DMS53 treated with DMSO at 0.1 percent for 48 hours (cell line): ENCODE results near the gene PDLIM3.
"Not testable (repeated sequence)": the region's sequence is repeated elsewhere in the genome, so short reads cannot be mapped to it uniquely, and the experiment has no call there.

Source experiments
- DNase-seq: peaks from one replicate; lab custom pipeline; 2025; ENCODE audit not compliant: unreplicated experiment; lab: John Stamatoyannopoulos, UW

Gene PDLIM3

DNA sequence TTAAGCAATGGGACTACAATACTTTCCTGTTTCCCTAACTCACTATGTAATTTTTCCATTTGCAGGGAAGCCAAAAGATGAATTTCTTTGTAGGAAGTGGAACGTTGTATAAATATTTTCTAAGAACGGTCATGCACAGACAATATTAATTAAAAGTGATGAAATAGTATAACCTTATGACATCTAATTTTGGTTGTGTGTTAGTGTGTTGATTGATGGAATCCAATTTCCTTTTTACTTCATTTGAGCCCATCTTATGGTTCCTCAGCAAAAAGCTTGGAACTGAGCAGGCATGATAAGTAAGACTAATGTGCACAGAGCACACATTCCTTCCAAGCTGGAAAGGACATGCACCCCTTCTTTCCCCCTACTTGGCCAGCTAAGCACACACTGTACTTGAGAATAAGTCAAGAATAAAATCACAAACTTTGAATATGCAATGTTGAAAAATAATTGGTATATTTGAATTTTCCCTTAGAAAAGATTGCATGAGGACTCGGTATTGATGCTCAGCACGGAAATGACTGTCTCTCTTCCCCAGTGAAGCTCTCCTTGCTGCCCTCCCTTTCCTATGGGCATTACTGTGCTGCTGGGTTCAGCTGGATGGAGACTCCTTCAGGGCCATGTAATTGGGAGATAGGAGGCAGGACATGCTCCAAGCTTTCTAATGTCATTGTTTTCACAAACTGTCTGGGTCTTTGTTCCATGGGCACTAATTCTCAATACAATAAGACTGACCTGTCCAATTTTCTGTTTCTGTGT, 19.2 kb upstream of the PDLIM3 start:
- no peak for DNase-seq

DNA sequence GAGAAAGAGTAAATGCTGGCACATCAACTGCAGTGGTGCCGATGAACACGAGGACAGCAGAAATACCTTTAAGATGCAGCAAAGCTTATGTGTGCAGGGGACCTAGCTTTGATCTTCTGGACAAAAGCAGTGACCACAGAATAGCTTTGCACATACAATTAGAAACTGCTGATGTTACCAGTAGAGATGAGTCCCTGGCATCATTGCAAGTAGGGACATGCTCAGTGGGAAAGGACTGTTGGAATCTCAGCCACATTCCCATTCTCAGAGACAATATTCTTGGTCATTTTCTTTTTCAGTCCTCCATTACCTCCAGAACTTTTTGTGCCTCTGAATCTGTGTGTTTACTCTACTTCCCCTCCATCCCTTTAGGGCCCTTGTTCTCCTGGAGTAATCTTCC, 16.9 kb upstream of the PDLIM3 start:
- no peak for DNase-seq

DNA sequence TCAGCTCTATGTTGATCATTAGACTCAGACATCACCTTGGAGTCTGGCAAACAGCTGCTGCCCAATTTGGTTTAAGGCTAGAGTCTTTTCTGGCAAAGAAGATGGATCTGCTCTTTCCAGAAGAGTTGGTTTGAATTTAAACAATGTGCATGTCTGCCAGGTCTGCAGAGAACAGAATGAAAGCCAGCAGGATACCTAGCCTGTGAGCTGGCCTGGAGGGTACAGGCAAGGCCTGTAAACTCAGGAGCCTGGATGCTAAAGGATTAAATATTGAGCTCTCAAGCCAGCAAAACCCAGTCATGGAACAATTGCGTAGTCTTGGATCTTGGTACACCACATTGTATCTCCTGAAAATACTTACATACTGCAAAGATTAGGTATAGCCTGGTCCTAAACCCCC, 15.6 kb upstream of the PDLIM3 start:
- no peak for DNase-seq

GRCh38 chr4:185549095-185549639, 13.9 kb upstream of the PDLIM3 start:
- no peak for DNase-seq

DNA sequence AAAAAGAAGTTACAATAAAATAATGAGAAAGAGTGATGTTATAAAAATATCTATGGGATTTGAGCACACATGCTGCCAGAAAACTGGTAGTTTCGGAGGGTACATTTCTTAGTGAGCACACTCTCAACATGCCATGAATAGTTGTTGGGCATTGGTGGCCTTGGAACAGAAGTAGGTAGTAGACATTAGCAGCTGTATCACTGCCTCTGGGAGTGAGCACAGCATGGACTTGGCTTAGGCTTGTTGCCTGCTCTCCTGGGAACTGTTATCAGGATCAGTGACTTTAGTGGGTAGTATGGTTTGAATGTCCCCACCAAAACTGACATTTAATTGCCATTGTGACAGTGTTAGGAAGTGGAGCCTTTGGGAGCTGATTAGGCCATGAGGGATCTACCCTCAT, 13.3 kb upstream of the PDLIM3 start:
- no peak for DNase-seq

GRCh38 chr4:185546335-185546734, 11.0 kb upstream of the PDLIM3 start:
- no peak for DNase-seq

DNA sequence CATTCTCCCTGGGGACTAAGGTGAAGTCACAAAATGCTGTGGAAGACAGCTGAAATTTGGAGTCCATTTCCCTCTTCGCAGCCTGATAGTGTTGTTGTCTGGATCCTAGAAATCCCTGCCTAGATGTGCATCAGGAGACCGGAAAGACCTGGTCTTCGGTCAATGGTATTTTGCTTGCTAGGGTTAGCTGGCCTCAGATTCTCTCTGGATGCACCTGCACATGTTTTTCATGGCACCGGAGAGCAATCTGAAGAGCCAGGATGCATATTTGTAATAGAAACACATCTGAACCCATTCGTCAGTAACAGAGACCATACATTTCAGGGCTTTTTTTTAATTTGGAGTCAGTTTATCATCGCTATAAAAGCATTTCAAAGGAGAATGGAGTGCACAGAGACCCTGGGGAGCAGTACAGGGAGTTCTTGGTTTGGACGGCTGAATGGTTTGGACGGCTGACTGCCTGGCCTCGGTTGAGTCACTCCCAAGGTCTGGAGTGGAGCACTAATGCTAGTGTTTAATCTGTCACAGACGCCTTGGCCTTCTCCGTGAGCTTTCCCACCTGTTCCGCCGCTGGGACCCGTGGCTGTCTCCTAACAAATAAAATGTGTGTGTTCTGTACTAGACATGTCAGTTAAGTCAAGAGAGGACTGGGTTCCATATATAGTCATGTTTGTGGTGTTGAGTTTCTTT, 7.5 kb upstream of the PDLIM3 start:
- DNase-seq, result no peak

- DNase-seq, result no peak
Measured at GRCh38 chr4:185541251-185541727, 6.0 kb upstream of the PDLIM3 start.

- DNase-seq, result no peak
Measured at GRCh38 chr4:185540487-185541120, 5.3 kb upstream of the PDLIM3 start.

DNA sequence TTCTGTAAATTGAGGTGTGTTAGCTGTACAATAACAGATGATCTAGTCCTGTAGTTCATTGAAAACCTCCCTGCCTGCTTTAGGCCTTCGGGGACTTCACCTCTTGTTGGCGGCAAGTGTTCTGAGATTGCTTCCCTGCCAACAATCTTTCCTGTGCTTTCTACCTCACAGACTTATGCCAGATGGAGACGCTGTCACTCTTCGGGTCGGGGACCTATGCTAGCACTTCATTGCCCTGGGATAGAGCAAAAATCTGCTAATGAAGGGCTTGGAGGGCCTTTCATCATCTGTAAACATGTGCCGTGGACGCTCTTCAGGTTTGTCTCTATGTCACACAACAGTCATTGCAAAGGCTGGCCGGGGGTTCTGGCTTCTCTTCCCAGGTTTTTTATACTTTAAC, 4.7 kb upstream of the PDLIM3 start:
- DNase-seq, result no peak

GRCh38 chr4:185538806-185539205, 3.5 kb upstream of the PDLIM3 start:
- DNase-seq, result no peak

DNA sequence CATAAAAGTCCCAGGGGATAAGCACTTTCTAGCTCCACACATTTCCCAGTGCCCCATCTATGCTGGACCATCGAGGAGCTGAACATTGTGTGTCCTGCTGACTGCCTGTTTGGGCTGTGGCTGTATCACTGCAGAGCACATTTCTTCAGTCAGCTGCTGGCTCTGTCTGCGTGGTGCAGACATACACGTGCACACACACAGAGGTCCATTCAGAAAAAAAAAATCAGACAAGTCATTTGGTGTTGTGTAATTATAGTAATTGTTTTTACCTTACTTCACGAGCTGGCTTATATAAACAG, 1.1 kb upstream of the PDLIM3 start:
- no peak for DNase-seq

- DNase-seq, result peak; percentile 36
Measured at GRCh38 chr4:185535612-185536410, 504 bp upstream of the PDLIM3 start.

- no peak for DNase-seq
Measured at GRCh38 chr4:185534511-185534865, 819 bp downstream of the PDLIM3 start.

DNA sequence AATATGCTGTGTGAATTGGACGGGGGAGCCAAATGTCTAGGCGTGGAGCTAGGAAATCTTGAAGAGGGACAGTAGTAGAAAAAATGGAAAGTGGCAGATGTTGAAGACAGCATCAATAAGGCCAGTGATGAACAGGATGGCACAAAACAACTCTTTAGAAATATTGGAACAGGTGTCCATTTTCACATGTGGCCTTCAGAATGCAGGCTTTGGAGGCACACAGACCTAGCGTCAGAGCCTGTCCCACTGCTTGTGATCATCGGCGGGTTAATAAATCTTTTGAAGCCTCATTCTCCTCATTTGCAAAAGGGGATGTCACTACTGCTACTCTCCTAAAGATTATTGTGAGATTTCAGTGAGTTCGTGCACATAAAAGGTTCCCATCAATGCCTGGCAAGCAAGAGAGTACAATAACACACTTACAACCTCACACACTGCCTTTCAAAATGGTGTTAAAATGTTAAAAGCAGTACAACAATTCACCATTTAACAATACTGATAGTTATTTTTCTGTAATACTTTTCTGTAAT, 2.4 kb downstream of the PDLIM3 start:
- no peak for DNase-seq

DNA sequence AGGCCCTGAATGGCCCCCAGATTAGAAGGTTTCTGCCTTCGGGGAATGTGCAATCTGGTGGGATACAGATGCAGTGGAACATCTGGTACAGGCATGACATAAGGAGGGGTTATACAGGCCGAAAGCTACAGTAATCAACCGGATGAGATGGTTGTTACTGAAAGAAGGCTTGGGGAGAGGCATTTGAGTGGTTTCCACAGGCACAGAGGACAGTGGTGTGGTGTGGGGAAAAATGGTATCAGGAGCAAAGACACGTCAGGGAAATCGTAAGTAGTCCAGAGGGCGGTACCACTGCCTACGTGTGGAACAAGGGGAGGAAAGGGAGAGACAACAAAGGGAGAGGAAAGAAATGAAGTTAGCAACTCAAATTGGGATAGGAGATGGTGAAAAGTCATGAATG, 3.0 kb downstream of the PDLIM3 start:
- DNase-seq, result no peak

- not testable (repeated sequence) for DNase-seq
Measured at GRCh38 chr4:185531654-185532053, 3.7 kb downstream of the PDLIM3 start.

GRCh38 chr4:185529413-185529812, 5.9 kb downstream of the PDLIM3 start:
- DNase-seq, result no peak

DNA sequence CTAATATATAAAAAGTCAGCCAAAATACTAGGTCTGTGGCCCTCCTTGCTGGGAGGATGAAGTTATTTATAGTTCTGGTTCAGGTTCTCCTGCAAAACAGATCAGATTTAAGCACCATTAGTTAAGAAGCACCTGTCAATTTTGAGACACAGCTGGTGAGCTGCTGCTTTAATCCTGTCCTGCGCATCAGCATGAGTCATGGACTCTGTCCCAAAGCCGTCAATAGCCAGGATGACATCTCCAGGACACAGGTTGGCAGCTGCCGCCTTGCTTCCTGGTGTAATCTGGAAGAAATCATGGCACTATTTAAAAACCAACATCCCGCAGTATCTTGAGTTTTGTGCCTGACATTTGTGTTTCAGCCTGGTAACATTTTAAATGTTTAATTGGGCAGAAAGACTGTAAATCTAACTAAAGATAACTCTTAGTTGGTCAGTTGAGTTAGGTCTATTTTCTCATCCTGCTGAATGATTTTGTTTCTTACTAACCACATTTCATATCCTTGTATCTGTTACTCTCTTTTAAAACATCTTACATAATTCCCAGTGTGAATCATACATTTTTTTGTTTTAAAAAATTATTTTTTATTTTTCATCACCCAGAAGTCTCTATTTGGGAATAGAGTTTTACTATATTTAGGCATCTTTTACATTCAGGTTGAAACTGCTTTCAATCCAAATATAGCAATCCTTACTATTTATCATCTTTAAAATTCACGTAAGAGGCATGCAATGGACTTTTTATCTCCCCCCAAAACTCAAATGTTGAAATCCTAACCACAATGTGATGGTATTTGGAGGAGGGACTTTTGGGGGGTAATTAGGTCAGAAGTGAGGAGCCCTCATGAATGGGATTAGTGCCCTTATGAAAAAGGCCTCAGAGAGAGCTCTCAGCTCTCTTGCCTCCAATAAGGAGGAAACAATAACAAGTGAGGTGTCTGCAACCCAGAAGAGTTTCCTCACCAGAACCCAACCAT, 10.1 kb downstream of the PDLIM3 start:
- DNase-seq, result peak; percentile 82

- no peak for DNase-seq
Measured at GRCh38 chr4:185523862-185524261, 11.4 kb downstream of the PDLIM3 start.
